Measurements from ENCODE around the gene CFHR1. TPM values are rescaled to one million over a fixed set of nuclear protein-coding genes. Genes with fewer than 3 reads are reported as not detected.

Gene CFHR1
- polyA plus RNA-seq, 1 donor from 2014 or later: not detected

DNA sequence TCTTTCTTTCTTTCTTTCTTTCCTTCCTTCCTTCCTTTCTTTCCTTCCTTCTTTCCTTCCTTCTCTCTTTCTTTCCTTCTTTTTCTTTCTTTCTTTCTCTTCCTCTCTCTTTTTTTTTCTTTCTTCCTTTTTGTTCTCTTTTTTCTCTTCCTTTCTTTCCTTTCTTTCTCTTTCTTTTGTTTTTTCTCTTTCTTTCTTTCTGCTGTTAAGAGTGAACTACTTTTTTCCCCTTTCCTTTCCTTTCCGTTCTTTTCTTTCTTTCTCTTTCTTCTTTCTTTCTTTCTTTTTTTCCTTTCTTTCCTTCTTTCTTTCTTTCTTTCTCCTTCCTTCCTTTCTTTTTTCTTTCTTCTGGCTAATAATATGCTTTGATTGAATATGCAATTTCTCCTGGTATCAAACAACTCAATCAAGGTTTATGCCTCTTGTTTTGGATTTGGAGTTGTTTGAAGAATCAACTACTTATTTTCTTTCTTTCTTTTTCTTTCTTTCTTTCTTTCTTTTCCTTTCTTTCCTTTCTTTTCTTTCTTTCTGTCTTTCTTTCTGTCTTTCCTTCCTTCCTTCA is 40.9 kb downstream of the CFHR1 start:
- Histone ChIP-seq H3K27me3 (ENCODE audit: insufficient read depth, low read depth, low read length) (no peaks in the 10 kb centered on the region), H4K20me1 (ENCODE audit: insufficient read depth) (no peaks in the 10 kb centered on the region), H3K4me2 (ENCODE audit: low read length) (no peak overlapping the region), H3K9me3 (ENCODE audit: low read length) (no peaks in the 10 kb centered on the region), H3F3A (ENCODE audit: insufficient read depth, low read length, poor library complexity, severe bottlenecking) (no peaks in the 10 kb centered on the region), H3K27ac (ENCODE audit: low read length) (no peak overlapping the region), H3K36me3 (ENCODE audit: insufficient read depth, low read length) (no peaks in the 10 kb centered on the region), H3K9ac (ENCODE audit: low read length) (no peak overlapping the region), H3K9me2 (ENCODE audit: insufficient read depth, low read length) (no peaks in the 10 kb centered on the region), H3K79me2 (replicated peaks; ENCODE audit: insufficient read depth, low read length) (no peaks in the 10 kb centered on the region), H2AFZ (ENCODE audit: low read depth, low read length) (no peak overlapping the region), H3K4me3 (ENCODE audit: low read length) (no peak overlapping the region)
- TF ChIP-seq REST (IDR thresholded peaks at IDR 0.05; ENCODE audit: borderline replicate concordance) (no peak), TAF1 (IDR thresholded peaks at IDR 0.05; ENCODE audit: low read depth) (no peak), CTCF (IDR thresholded peaks at IDR 0.05; ENCODE audit: poor library complexity, severe bottlenecking) (no peak), MXI1 (conservative IDR thresholded peaks at IDR 0.05; ENCODE audit: poor library complexity, severe bottlenecking) (no peak)

DNA sequence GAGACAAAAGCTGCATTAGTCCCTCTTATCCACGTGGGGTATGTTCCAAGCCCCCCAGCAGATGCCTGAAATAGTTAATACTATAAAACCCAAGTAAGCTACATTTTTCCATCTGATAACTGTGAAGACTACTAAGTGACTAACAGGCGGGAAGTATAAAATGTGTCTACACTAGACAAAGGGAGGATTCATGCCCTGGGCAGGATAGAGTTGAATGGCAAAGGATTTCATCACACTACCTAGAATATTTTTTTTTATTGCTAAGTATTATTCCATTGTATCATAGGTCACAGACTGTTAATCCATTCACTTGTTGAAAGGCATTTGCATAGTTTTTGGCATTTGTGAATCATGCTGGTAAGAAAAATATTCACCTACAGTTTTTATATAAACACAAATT is 41.9 kb downstream of the CFHR1 start:
- Histone ChIP-seq H3K4me2 (ENCODE audit: low read length) (no peak overlapping the region), H3K9me3 (ENCODE audit: low read length) (no peaks in the 10 kb centered on the region), H4K20me1 (ENCODE audit: insufficient read depth) (no peaks in the 10 kb centered on the region), H3K9me2 (ENCODE audit: insufficient read depth, low read length) (no peaks in the 10 kb centered on the region), H3F3A (ENCODE audit: insufficient read depth, low read length, poor library complexity, severe bottlenecking) (no peaks in the 10 kb centered on the region), H3K79me2 (replicated peaks; ENCODE audit: insufficient read depth, low read length) (no peaks in the 10 kb centered on the region), H3K4me3 (ENCODE audit: low read length) (no peak overlapping the region), H3K27me3 (ENCODE audit: insufficient read depth, low read depth, low read length) (no peaks in the 10 kb centered on the region), H3K27ac (ENCODE audit: low read length) (no peak overlapping the region), H2AFZ (ENCODE audit: low read depth, low read length) (no peak overlapping the region), H3K9ac (ENCODE audit: low read length) (no peak overlapping the region), H3K36me3 (ENCODE audit: insufficient read depth, low read length) (no peaks in the 10 kb centered on the region)
- TF ChIP-seq RAD21 (conservative IDR thresholded peaks at IDR 0.05): no peak
- TF ChIP-seq EZH2 (IDR thresholded peaks at IDR 0.05; ENCODE audit: borderline replicate concordance, insufficient read depth, low read length, poor library complexity, severe bottlenecking): no peak
- TF ChIP-seq POLR2AphosphoS5 (IDR thresholded peaks at IDR 0.05): no peak
- no peak for TF ChIP-seq TAF1 (IDR thresholded peaks at IDR 0.05; ENCODE audit: low read depth)
- TF ChIP-seq EP300 (conservative IDR thresholded peaks at IDR 0.05; ENCODE audit: poor library complexity, severe bottlenecking): no peak
- TF ChIP-seq CTCF (IDR thresholded peaks at IDR 0.05; ENCODE audit: poor library complexity, severe bottlenecking): no peak
- TF ChIP-seq SMC3 (conservative IDR thresholded peaks at IDR 0.05; ENCODE audit: poor library complexity): no peak
- TF ChIP-seq REST (IDR thresholded peaks at IDR 0.05; ENCODE audit: borderline replicate concordance): no peak
- TF ChIP-seq MXI1 (conservative IDR thresholded peaks at IDR 0.05; ENCODE audit: poor library complexity, severe bottlenecking): no peak

All from neural cell (in vitro differentiated cells).